ENCODE results near the gene PCDHA10. TPM values are rescaled to one million over a fixed set of nuclear protein-coding genes. Genes with fewer than 3 reads are reported as not detected.

The PCDHA10 gene
- total RNA-seq, 1 donor from 2014 or later = 18.3 TPM

DNA sequence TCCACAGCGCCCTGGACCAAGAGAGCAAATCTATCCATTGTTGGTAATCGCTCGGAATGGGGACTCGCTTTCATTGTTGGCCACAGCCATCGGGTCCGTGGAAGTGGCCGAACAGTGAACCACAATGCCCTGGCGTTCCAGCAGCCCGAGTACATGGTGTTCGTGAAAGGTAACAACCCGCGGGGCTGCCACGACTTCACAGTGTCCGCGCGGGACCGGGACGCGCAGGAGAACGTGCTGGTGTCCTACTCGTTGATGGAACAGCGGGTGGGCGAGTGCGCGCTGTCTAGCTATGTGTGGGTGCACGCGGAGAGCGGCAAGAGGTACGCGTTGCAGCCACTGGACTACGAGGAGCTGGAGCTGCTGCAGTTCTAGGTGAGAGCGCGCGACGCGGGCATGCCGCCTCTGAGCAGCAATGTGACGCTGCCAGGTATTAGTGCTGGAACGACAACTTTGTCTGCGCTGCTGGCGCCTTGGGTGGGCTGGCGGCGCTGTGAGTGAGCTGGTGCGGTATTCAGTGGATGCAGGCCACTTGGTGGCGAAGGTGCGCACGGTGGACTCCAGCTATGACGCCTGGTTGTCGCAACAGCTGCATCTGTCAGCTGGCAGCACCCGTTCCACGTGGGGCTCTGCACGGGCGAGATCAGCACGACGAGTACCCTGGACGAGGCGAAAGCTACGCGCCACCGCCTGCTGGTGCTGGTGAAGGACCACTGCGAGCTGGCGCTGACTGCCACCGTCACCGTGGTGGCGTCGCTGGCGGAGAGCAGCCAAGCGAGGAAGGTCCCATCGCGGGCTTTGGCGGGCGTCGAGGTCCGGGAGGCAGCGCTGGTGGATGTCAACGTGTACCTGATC, 7.0 kb downstream of the PCDHA10 start:
- H3K27ac Mint-ChIP-seq = no peak overlapping the region
- H3K9me3 Mint-ChIP-seq (ENCODE audit: low read depth) = peaks cover 27% of the 10 kb centered on the region
- TF ChIP-seq, protein P1, sequence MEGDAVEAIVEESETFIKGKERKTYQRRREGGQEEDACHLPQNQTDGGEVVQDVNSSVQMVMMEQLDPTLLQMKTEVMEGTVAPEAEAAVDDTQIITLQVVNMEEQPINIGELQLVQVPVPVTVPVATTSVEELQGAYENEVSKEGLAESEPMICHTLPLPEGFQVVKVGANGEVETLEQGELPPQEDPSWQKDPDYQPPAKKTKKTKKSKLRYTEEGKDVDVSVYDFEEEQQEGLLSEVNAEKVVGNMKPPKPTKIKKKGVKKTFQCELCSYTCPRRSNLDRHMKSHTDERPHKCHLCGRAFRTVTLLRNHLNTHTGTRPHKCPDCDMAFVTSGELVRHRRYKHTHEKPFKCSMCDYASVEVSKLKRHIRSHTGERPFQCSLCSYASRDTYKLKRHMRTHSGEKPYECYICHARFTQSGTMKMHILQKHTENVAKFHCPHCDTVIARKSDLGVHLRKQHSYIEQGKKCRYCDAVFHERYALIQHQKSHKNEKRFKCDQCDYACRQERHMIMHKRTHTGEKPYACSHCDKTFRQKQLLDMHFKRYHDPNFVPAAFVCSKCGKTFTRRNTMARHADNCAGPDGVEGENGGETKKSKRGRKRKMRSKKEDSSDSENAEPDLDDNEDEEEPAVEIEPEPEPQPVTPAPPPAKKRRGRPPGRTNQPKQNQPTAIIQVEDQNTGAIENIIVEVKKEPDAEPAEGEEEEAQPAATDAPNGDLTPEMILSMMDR (IDR thresholded peaks at IDR 0.05; ENCODE audit: unreplicated experiment) = no peak
- no peaks in the 10 kb centered on the region for H3K4me1 Mint-ChIP-seq (ENCODE audit: low read depth)
- no peak overlapping the region for H3K4me3 Mint-ChIP-seq (ENCODE audit: low read depth)
- no peak for DNase-seq (ENCODE audit: low spot score, unreplicated experiment)
- H3K36me3 Mint-ChIP-seq (ENCODE audit: insufficient read depth) = peaks cover 66% of the 10 kb centered on the region
- no peaks in the 10 kb centered on the region for H3K27me3 Mint-ChIP-seq

DNA sequence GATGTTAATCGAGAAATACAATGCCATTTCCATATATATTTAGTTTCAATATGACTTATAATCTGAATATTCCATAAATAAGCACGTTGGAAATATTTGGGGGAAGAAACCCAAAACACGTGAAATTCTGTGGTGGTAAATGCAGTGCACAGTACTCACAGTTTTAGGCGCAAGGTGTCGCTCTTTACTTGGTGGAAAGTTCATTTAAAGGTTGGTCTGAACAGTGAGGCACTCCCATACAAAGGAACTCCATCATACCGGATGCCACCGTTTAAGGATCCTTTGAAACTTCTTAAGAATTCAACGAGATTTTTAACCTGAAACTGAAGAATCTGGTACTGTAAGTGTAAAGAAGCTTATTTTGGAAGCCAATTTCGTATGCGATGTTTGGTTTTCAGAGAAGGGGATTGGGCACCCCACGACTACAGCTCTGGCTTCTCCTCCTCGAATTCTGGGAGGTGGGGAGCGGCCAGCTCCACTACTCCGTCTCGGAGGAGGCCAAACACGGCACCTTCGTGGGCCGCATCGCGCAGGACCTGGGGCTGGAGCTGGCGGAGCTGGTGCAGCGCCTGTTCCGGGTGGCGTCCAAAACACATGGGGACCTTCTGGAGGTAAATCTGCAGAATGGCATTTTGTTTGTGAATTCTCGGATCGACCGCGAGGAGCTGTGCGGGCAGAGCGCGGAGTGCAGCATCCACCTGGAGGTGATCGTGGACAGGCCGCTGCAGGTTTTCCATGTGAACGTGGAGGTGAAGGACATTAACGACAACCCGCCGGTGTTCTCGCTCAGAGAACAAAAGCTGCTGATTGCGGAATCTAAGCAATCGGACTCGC, 13.2 kb downstream of the PCDHA10 start, which contains the start of gene PCDHA11:
TSS of gene PCDHA11 (plus strand) at position 237 of the 834 bp plus-strand sequence. CDS start at position 384, 147 bp downstream.
- peak within 1 kb of the TSS; percentile 95 for H3K27ac Mint-ChIP-seq
- TF ChIP-seq, protein P1 (IDR thresholded peaks at IDR 0.05; ENCODE audit: unreplicated experiment) = peak; percentile 46
- peaks cover 54% of the 10 kb centered on the region for H3K36me3 Mint-ChIP-seq (ENCODE audit: insufficient read depth)
- peaks cover 21% of the 10 kb centered on the region for H3K9me3 Mint-ChIP-seq (ENCODE audit: low read depth)
- peak within 1 kb of the TSS; percentile 78 for H3K4me3 Mint-ChIP-seq (ENCODE audit: low read depth)
- H3K4me1 Mint-ChIP-seq (ENCODE audit: low read depth) = no peaks in the 10 kb centered on the region
- no peaks in the 10 kb centered on the region for H3K27me3 Mint-ChIP-seq
- no peak for DNase-seq (ENCODE audit: low spot score, unreplicated experiment)

DNA sequence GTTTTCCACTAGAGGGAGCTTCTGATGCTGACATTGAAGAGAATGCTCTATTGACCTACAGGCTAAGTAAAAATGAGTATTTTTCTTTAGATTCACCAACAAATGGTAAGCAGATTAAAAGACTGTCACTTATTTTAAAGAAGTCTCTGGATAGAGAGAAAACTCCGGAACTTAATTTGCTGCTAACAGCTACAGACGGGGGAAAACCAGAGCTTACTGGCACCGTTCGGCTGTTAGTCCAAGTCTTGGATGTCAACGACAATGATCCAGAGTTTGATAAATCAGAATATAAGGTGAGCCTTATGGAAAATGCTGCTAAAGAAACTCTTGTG, 13.8 kb downstream of the PCDHA10 start:
- DNase-seq (ENCODE audit: low spot score, unreplicated experiment) = no peak
- no peaks in the 10 kb centered on the region for H3K4me1 Mint-ChIP-seq (ENCODE audit: low read depth)
- peaks cover 58% of the 10 kb centered on the region for H3K36me3 Mint-ChIP-seq (ENCODE audit: insufficient read depth)
- TF ChIP-seq, protein P1 (IDR thresholded peaks at IDR 0.05; ENCODE audit: unreplicated experiment) = no peak
- peak overlapping the region; percentile 78 for H3K4me3 Mint-ChIP-seq (ENCODE audit: low read depth)
- H3K27ac Mint-ChIP-seq = peak overlapping the region; percentile 95
- no peaks in the 10 kb centered on the region for H3K27me3 Mint-ChIP-seq
- peaks cover 23% of the 10 kb centered on the region for H3K9me3 Mint-ChIP-seq (ENCODE audit: low read depth)

DNA sequence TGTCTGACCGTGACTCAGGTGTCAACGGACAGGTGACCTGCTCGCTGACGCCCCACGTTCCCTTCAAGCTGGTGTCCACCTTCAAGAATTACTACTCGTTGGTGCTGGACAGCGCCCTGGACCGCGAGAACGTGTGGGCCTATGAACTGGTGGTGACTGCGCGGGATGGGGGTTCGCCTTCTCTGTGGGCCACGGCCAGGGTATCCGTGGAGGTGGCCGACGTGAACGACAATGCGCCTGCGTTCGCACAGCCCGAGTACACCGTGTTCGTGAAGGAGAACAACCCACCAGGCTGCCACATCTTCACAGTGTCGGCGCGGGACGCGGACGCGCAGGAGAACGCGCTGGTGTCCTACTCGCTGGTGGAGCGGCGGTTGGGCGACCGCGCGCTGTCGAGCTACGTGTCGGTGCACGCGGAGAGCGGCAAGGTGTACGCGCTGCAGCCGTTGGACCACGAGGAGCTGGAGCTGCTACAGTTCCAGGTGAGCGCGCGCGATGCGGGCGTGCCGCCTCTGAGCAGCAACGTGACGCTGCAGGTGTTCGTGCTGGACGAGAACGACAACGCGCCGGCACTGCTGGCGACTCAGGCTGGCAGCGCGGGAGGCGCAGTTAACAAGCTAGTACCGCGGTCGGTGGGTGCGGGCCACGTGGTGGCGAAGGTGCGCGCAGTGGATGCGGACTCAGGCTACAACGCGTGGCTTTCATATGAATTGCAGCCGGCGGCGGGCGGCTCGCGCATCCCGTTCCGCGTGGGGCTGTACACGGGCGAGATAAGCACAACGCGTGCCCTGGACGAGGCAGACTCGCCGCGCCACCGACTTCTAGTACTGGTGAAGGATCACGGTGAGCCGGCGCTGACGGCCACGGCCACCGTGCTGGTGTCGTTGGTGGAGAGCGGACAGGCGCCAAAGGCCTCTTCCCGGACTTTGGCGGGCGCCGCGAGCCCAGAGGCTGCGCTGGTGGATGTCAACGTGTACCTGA, 14.8 kb downstream of the PCDHA10 start:
- TF ChIP-seq, protein P1 (IDR thresholded peaks at IDR 0.05; ENCODE audit: unreplicated experiment) = no peak
- H3K36me3 Mint-ChIP-seq (ENCODE audit: insufficient read depth) = peaks cover 61% of the 10 kb centered on the region
- no peak overlapping the region for H3K4me3 Mint-ChIP-seq (ENCODE audit: low read depth)
- no peaks in the 10 kb centered on the region for H3K4me1 Mint-ChIP-seq (ENCODE audit: low read depth)
- peaks cover 21% of the 10 kb centered on the region for H3K9me3 Mint-ChIP-seq (ENCODE audit: low read depth)
- H3K27me3 Mint-ChIP-seq = no peaks in the 10 kb centered on the region
- H3K27ac Mint-ChIP-seq = no peak overlapping the region
- DNase-seq (ENCODE audit: low spot score, unreplicated experiment) = no peak

Data from progenitor cell of endocrine pancreas (in vitro differentiated cells).